H1 (cell line): ENCODE results near the gene TCEA3. TPM values are rescaled to one million over a fixed set of nuclear protein-coding genes. Genes with fewer than 3 reads are reported as not detected.

Experiments
- CHD7 ChIP-seq: fragments of 300-600 bp; sonication (generic); IDR thresholded peaks from 2 replicates; pipeline ENCODE4 v1.7.1; 2012; ENCODE audit warnings: low read length, moderate library complexity, mild to moderate bottlenecking, inconsistent platforms; ENCODE audit not compliant: insufficient replicate concordance
- CREB1 ChIP-seq: IDR thresholded peaks from 2 replicates; pipeline ENCODE4 v1.6.1; 2012; ENCODE audit warnings: inconsistent platforms
- CTBP2 ChIP-seq: IDR thresholded peaks from 2 replicates; pipeline ENCODE4 v1.7.0; 2011; ENCODE audit warnings: borderline replicate concordance, mild to moderate bottlenecking, moderate library complexity, mixed read lengths, low read length; ENCODE audit not compliant: insufficient read depth, insufficient read length
- EGR1 ChIP-seq: IDR thresholded peaks from 2 replicates; pipeline ENCODE4 v1.6.1; 2011; ENCODE audit warnings: low read depth, low read length, borderline replicate concordance
- MAFK ChIP-seq: IDR thresholded peaks from 2 replicates; pipeline ENCODE4 v1.6.1; 2012; ENCODE audit warnings: low read depth, mild to moderate bottlenecking, improper control_type of control experiment, low read length
- RNF2 ChIP-seq: fragments of 200-900, 300-1000 bp; sonication (generic); IDR thresholded peaks from 2 replicates; pipeline ENCODE4 v1.7.1; 2016; ENCODE audit warnings: borderline replicate concordance, low read depth, mild to moderate bottlenecking, antibody characterized with exemption, low read length; ENCODE audit not compliant: poor library complexity, severe bottlenecking; ENCODE audit errors: missing control alignments
- SAP30 ChIP-seq: fragments of 300-600 bp; sonication (generic); IDR thresholded peaks from 2 replicates; pipeline ENCODE4 v1.7.1; 2012; ENCODE audit warnings: low read length, moderate library complexity, mild to moderate bottlenecking, inconsistent platforms; ENCODE audit not compliant: insufficient read depth, insufficient replicate concordance
- TEAD4 ChIP-seq: IDR thresholded peaks from 2 replicates; pipeline ENCODE4 v1.6.1; 2012; ENCODE audit warnings: low read depth, low read length, inconsistent platforms, mixed read lengths
- polyA plus RNA-seq, 7 experiments: library from polyadenylated mRNA; depleted of rRNA in 3 of 7; stranded (reverse) in 5 of 7; unstranded in 2 of 7; fragments of >200 nt in 5 of 7; fragments of 200-250 nt in 2 of 7; gene quantifications; 1 replicate in 5 of 7; 2 replicates in 1 of 7; 4 replicates in 1 of 7; pipeline versions ENCODE4 v1.2.1 to v1.2.3, GENCODE V29; 2011 to 2013; ENCODE audit warnings: missing spikeins in 2 of 7, mixed read lengths in 2 of 7
- total RNA-seq: library from RNA; stranded (reverse); fragmentation: NEBNext Ultra II Directional; extraction: Animal tissue kit (Norgen Biotek cat#: 25700); gene quantifications from 2 replicates; pipeline ENCODE4 v1.2.1, GENCODE V29; 2021

TCEA3 gene
- total and polyA plus RNA-seq, 2 of the 8 experiments (the other 6 are each of a cell fraction or from before 2014, with no cell fraction given) = 0.08 TPM; not detected in 1

- TF ChIP-seq MAFK (no peak), SAP30 (no peak), CTBP2 (no peak), CHD7 (no peak), CREB1 (no peak), EGR1 (no peak), TEAD4 (no peak), RNF2 (no peak)
Measured at GRCh38 chr1:23426828-23427227, 2.3 kb upstream of the TCEA3 start (continued).
